A549 (cell line): ENCODE data around the gene YTHDF2.

Source experiments
- CEBPB ChIP-seq, 2 experiments: fragments of >200 bp in 1 of 2; sonication (Bioruptor Twin) in 1 of 2; formaldehyde crosslinking in 1 of 2; IDR thresholded peaks; 2 replicates each; pipeline ENCODE4 v1.6.1; 2012 to 2016
- NPAS2 ChIP-seq: fragments of 250-450 bp; sonication (Bioruptor Pico); IDR thresholded peaks from 2 replicates; pipeline ENCODE4 v1.8.0; 2022; ENCODE audit warnings: mild to moderate bottlenecking, moderate library complexity, borderline replicate concordance

- TF ChIP-seq CEBPB (IDR thresholded peaks at IDR 0.05) (no peak), NPAS2 (CRISPR knock-in tag) (no peak)
These were observed 78.9 kb downstream of the YTHDF2 start for GRCh38 chr1:28815533-28816185.
